ENCODE data around the gene PCCB.
"Not testable (repeated sequence)": the region's sequence is repeated elsewhere in the genome, so short reads cannot be mapped to it uniquely, and the experiment has no call there.

PCCB gene

DNA sequence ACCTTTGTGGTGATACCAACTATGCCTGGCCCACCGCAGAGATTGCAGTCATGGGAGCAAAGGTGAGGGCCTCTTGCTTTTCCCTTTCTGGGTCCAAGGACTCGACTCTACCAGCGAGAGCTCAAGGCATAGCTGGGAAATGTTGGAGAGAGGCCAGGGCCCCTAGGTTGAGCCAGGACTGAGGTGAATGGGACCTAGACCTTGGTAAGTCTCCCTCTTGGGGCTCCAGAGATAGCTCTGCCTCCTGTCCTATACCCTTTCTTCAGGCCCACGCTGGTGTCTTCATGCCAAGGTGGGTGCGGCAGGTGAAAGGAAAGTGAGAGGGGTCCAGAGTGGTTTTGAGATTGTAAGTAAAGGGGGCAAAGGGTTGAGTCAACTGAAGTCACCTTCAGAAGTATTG lies 77.5 kb downstream of the PCCB start:
- DNase-seq (ENCODE audit: low spot score), result no peak

DNA sequence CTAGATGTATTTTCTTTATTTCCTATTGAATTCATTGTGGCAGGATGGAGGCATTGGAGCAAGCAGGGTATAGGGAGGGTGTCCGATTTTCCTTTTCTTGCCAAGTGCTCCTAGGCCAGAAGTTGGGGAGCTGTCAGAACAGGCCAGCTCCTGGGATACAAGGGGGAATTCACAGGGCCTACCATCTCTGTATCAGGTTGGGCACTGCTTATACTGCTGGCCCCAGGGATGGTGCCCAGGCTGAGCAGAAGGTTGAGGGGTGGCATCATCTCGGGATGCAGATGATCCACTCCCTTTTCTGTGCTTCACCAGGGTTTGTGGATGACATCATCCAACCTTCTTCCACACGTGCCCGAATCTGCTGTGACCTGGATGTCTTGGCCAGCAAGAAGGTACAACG lies 79.5 kb downstream of the PCCB start:
- no peak for DNase-seq (ENCODE audit: low spot score)

DNA sequence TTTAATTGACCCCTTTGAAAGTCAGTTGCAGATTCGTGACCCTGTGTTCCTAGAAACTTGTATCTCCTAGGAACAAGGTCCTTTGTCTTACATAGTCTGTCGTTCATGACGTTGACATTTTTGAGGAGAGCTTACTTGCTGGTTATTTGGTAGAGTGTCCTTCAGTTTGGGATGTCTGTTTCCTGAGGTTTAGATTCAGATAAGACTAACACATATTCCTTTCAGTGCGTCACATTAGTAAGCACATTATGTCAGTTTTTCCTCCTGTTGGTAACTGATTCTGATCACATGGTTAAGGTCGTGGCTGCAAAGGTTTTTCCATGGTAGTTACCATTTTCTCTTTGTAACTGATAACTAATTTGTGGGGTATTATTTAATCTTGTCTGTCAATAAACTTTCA lies 80.8 kb downstream of the PCCB start:
- no peak for DNase-seq (ENCODE audit: low spot score)

DNA sequence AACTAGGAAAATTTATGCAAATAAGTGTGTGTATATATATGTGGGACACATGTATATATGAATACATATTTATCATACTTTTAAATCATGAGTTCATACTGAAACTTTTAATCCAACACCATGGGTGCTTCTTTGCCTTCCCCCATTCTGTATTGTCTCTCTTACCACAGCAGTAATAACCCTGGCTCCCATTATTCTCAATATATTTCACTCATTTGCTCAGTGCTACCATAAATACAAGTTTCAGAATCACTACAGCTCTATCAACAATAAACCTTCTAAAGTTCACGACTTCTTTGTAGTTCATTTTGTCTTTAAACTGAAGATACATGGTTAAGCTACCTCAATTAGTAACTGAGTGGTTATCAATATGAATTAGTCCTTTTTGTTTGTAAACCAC lies 82.2 kb downstream of the PCCB start:
- no peak for DNase-seq (ENCODE audit: low spot score)

DNA sequence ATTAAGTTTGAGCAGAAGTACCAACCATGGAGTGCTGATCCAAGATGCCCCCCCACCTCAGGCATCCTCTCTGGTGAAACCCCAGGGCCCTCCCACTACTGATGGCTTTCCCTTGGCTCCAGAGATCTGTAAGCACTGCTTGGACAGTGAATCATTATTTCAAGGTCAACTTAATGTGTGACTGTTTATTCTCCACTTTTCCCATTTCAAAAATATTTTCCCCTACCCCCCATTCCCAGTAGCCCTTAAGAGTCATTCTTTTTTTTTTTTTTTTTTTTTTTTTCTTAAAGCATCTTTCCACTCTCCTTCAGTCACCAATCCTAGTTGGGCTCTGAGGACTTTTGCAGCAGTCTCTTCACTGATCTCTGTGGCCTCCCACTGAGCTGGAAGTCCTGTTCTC lies 82.6 kb downstream of the PCCB start:
- peak; percentile 57 for DNase-seq (ENCODE audit: low spot score)

DNA sequence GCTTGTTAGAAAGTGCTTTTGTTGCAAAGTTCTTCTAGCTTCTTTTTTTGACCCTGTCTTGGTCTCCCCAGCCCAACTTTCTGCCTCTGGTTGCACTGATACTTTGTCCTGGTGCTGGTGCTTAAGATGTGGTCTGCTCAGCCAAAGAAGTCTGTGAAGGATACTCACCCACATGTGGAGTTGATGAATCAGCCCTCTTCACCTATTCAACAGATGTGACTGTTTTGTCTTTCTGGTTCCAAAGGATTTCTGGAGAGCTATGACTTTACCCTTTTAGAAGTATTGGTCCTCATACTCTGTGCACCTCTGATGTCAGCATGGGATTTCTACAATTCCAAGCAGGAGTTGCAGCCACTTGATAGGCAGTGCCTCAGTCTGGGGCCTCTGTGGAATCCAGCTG lies 84.1 kb downstream of the PCCB start:
- DNase-seq (ENCODE audit: low spot score), result no peak

DNA sequence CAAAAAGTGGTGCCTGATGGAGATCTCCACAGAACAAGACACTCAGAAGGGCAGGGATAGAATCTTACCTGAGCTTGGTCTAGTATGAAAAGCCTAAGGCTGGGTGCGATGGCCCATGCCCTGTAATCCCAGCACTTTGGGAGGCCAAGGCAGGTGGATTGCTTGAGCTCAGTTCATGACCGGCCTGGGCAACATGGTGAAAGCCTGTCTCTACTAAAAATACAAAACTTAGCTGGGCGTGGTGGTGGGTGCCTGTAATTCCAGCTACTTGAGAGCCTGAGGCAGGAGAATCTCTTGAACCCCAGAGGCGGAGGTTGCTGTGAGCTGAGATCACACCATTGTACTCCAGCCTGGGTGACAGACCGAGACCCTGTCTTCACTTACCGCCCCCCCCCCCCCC lies 84.6 kb downstream of the PCCB start:
- not testable (repeated sequence) for DNase-seq (ENCODE audit: low spot score)

DNA sequence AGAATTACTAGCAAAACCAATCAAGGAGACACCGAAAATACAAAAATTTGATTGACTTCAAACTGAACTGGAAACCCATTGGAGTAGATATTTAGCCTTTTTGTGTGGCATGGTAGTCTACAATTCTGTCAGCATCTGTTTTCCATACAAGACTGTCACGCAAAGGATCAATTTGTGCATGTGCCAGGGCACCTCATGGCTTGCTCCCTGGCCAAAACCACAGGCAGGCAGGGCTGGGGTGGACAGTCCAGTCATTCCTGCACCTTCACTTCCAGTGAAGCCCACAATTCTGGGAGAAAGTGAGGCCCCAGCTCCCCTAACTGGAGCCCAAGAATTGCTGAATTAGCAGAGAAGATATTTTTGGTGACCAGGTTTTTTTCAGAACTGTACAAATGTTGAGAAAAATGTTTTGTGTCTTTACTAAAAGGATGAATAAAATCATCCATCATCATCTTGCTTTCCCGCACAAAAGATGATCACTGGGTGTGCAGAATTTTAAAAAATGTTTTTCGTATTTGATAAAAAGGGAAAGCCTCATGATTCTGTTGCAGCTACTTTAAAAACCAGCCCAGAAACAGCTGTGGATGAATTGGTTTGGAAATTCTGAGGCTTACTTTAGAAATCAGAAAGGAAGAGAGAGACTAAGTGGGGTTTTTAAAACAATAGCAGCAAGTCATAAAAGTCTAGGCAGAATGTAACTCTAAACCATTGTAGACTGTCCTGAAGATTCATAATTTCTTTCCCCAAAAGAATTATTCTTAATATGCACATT lies 86.4 kb downstream of the PCCB start:
- DNase-seq (ENCODE audit: low spot score), result no peak

DNA sequence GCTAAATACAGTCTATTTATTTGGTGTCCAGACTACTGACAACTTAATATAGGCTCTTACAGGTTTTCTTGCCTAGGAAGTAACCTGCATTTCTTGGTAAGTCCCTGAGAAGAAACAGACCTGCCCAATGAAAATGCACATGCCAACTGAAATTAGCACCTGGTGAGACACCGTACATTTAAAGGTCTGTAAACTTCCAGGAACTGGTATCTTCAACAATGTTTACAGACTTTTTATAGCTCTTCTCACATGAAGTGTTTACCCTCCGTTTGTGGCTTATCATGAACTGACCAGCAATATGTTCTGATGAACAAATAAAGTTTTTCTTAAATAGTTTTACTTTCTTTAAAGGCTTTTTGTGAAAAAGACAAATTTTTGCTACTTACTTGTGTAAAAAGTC lies 93.3 kb downstream of the PCCB start:
- no peak for DNase-seq (ENCODE audit: low spot score)

DNA sequence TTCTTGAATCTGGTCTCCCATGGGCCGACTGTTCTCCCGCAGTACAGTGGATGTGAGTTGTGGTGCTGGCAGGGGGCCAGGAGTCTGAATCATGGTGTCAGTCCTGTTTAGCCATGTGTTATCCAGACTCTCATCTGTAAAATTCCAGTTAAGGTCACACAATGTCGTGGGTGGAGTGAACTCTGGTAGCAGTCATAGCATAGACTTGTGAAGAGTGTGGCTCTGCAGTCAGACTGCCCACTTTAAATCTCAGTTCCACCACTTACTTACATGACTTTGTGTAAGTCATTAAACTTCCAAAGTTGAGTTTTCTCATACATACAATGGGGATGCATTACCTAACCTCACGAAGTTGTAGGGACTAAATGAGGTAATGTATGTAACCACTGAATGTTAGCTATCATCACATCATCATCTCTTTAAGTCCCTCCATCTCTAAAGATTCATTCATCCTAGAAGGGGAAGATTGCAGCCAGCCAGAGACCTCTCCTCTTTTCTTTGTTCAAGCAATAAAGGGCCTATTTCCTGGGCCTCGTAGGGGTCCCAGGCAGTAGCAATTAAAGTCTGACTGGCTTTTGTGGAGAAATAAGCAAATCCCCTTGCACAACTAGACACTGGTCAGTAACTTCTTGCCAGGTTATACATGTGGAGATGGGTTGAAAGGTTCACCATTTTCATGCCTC lies 93.9 kb downstream of the PCCB start:
- DNase-seq (ENCODE audit: low spot score), result peak; percentile 92

DNA sequence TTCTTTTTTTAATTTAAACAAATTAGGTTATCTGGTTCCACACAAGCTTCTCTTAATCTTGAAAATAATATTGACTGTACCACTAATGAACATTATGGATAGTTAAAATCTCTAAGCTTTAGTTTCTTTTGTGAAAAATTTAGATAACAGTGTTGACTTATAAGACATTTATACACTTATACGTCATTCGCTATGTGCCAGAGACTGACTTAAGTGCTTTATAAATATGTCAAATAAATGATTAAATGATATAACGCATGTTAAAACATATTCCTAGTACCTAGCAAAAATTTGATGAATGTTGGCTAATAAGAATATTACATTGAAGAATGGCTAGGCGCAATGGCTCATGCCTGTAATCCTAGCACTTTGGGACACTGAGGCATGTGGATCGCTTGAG lies 96.3 kb downstream of the PCCB start:
- DNase-seq (ENCODE audit: low spot score), result no peak

DNA sequence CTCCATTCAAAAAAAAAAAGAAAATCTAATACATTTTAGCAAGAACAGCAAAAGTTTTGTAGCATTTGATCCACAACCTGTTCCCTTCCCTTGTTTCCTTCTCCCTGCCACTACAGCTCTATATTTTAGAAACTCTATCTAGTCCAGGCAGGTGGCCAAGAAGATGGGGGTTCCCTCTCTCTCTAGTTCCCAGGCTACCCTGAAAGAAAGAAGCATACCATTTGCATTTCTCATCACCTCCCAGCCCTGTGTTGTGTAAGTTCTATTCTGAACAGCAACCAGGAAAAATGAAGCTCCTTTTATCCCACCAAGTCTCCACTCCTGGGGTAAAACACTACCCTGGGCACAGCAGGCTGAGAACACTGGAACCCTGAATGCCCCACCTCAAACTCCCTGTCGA lies 100.0 kb downstream of the PCCB start:
- DNase-seq (ENCODE audit: low spot score), result peak; percentile 76

DNA sequence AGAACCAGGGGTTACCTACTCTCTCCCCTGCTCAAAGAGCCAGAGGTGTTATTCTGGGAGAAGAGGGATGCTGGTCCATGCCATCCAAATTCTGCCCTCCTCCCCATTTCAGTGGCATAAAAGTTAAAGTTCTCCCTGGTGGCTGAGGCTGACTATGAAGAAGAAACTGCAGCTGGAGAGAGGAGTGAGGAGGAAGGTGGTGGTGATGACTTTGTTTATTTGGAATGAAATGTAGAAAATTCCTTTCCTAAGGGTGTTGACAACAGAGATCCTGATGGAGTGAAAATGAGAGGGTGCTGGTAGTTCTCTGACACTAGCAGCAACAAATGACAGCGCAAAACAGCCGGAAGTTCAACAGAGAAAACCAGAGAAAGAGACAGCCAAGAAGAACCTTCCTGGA lies 100.4 kb downstream of the PCCB start:
- peak; percentile 14 for DNase-seq (ENCODE audit: low spot score)

DNA sequence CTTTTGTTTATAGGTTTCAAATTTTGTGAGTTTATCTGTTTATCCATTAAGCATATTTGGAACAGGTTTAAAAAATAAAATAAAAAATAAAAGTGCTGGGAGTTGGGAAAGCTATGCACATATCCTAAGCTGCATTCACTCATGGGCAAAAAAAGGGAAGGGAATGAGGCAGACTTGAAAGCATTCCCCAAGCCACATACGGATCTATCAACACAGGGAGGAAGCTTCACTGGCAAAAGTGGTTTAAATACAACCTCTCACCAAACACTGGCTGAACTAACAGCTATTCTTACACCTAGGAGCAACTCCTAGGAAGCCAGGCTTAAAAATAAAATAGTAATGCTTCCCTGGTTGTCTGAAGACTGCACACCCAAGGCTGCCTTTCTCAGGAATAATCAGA lies 101.2 kb downstream of the PCCB start:
- DNase-seq (ENCODE audit: low spot score), result no peak

DNA sequence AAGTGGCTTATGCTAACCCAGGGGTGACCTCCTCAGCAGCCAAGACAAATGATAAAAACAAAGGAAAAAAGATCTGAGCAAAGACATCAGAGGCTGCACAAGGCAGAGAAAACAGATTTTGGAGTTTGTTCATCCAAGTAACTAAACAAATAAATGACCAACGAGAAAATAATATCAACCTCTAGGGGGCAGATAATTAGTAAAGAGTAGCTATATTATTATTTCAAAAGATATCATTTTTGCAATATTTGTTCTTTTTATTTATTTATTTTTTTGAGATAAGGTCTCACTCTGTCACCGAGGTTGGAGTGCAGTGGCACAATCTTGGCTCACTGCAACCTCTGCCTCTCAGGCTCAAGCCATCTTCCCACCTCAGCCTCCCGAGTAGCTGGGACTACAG lies 101.8 kb downstream of the PCCB start:
- DNase-seq (ENCODE audit: low spot score), result no peak

DNA sequence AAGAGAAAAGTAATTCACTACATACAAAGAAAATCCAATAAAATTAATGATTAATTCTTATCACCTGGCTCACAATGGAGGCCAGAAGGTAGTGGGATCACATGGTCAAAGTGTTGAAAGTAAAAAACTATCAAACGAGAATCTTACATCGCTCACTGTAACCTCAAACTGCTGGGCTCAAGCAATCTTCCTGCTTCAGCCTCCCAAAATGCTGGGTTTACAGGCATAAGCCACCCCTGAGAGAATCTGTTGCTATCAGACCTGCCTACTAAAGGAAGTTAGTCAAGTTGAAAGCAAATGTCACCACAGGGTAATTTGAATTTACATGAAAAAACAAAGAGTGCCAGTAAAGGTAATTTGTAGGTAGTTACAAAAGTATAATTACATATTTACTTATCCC lies 103.3 kb downstream of the PCCB start:
- DNase-seq (ENCODE audit: low spot score), result no peak

DNA sequence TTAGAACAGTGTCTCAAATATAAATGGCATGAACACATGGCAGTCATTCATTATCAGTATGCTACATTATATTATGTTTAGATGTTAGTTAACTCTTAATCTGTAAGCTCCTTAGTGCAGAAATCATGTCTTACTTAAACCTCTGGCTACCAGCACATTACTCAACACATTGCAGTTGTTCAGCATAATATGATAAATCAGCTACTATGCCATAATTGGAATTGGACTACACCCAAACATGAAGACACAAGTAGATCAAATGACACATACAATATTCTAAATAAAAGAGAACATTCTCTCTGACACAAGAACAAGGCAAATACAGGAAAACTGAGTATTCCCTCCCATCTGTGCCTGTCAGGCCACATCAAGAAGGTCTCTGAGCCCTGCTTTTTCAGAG lies 116.1 kb downstream of the PCCB start:
- no peak for DNase-seq (ENCODE audit: low spot score)

DNA sequence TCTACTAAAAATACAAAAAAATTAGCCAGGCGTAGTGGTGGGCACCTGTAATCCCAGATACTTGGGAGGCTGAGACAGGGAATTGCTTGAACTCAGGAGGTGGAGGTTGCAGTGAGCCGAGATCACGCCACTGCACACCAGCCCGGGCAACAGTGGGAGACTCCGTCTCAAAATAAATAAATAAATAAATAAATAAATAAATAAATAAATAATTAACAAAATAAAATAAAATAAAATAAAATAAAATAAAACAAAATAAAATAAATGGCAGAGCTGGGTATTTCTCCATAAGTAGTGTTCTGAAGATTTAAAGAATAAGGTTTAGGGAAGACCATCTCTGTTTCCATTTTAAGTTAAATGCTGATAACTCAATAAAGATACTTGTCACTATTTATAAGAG lies 125.7 kb downstream of the PCCB start:
- DNase-seq (ENCODE audit: low spot score), result not testable (repeated sequence)

DNA sequence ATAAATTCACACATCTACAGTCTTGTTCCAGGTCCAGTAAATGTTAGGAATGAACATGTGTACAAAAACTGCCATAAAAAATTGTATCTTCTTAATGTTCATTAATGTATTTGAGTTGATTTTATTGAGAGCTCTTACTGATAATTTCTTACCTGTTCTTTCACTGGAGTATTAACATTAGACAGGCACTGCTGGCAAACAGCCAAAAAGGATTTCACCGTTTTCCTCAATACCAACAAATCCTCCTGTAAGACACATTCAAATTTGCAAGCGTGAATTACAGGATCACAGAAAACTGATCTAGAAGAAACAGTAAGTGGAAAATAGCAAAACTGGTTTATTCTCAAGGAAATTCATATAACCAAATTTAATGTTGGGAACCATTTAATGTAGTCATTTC lies 127.4 kb downstream of the PCCB start:
- DNase-seq (ENCODE audit: low spot score), result no peak

DNA sequence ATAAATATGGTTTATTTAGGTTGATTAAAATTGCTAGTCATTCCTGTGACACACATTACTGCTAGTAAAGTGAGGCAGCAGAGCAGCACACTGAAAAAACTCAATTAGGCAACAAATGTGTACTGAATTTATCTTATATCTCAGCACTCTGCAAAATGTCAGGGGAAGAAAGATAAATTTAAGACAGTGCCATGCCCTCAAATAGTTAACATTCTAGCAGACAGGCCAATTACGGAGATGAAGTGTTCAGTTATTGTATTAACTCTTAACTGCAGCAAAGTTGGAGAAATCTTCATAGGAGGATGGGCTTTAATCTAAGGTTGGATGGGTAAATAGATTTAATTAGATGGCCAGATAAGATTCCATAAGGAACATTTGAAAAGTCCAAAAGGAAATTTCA lies 127.9 kb downstream of the PCCB start:
- no peak for DNase-seq (ENCODE audit: low spot score)

Measured in kidney tubule cell (primary cell).